Skeletal muscle satellite cell (primary cell): Measurements from ENCODE around the gene RPTOR.

ENCODE experiments used
- H3K27me3 ChIP-seq: 2 replicates; pipeline ENCODE4 v1.7.0; 2013; ENCODE audit warnings: low read length; ENCODE audit not compliant: control insufficient read depth, insufficient read depth
- H3K36me3 ChIP-seq: 2 replicates; pipeline ENCODE4 v1.7.0; 2013; ENCODE audit warnings: mild to moderate bottlenecking, control low read depth, low read length; ENCODE audit not compliant: insufficient read depth
- H3K4me1 ChIP-seq: 2 replicates; pipeline ENCODE4 v1.7.0; 2013; ENCODE audit warnings: low read length; ENCODE audit not compliant: control insufficient read depth, insufficient read depth
- H3K4me2 ChIP-seq: 2 replicates; pipeline ENCODE4 v1.7.0; 2013; ENCODE audit warnings: mild to moderate bottlenecking, low read length
- H3K4me3 ChIP-seq: 2 replicates; pipeline ENCODE4 v1.7.0; 2013; ENCODE audit warnings: low read length
- H3K9ac ChIP-seq: 2 replicates; pipeline ENCODE4 v1.7.0; 2013; ENCODE audit warnings: mild to moderate bottlenecking, low read depth, low read length, moderate library complexity
- H3K9me3 ChIP-seq: replicated peaks from 2 replicates; pipeline ENCODE4 v1.7.0; 2013; ENCODE audit warnings: mild to moderate bottlenecking, control low read depth, low read length

RPTOR gene

GRCh38 chr17:80644536-80644935, 99.9 kb downstream of the RPTOR start:
- no peak overlapping the region for H3K4me3 ChIP-seq
- no peaks in the 10 kb centered on the region for H3K27me3 ChIP-seq
- H3K9me3 ChIP-seq, result no peaks in the 10 kb centered on the region
- peaks cover 24% of the 10 kb centered on the region for H3K4me1 ChIP-seq
- no peak overlapping the region for H3K4me2 ChIP-seq
- H3K36me3 ChIP-seq, result peaks cover 3% of the 10 kb centered on the region
- H3K9ac ChIP-seq, result no peak overlapping the region

GRCh38 chr17:80645706-80646325, 101.2 kb downstream of the RPTOR start:
- no peak overlapping the region for H3K9ac ChIP-seq
- no peaks in the 10 kb centered on the region for H3K9me3 ChIP-seq
- H3K27me3 ChIP-seq, result no peaks in the 10 kb centered on the region
- no peak overlapping the region for H3K4me3 ChIP-seq
- peaks cover 37% of the 10 kb centered on the region for H3K4me1 ChIP-seq
- no peak overlapping the region for H3K4me2 ChIP-seq
- peaks cover 2% of the 10 kb centered on the region for H3K36me3 ChIP-seq

- no peaks in the 10 kb centered on the region for H3K27me3 ChIP-seq
- H3K4me1 ChIP-seq, result peaks cover 37% of the 10 kb centered on the region
- no peak overlapping the region for H3K4me3 ChIP-seq
- H3K9ac ChIP-seq, result no peak overlapping the region
- no peaks in the 10 kb centered on the region for H3K9me3 ChIP-seq
- H3K36me3 ChIP-seq, result no peaks in the 10 kb centered on the region
- H3K4me2 ChIP-seq, result no peak overlapping the region
These were observed 101.7 kb downstream of the RPTOR start for GRCh38 chr17:80646328-80646727.

DNA sequence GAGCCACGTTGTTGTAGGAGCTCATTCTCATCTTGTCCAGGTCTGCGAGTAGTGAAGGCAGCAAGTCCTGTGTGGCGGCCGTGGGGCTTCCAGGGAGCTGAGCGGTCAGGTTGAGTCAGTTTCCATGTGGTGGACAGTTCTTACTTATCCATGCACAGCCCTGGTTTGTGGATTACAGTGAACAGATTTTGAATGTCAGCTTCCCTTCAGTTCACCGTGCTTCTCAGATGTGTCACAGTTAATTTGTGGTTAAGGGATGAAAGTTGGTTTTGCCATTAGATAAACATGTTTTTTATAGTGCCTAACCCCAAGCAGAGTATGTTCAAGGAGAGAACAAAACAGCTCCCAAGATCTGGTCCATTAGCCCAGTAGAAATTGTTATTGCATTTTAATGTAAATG, 103.1 kb downstream of the RPTOR start:
- peak overlapping the region; percentile 37 for H3K4me2 ChIP-seq
- H3K4me3 ChIP-seq, result no peak overlapping the region
- no peaks in the 10 kb centered on the region for H3K36me3 ChIP-seq
- no peak overlapping the region for H3K9ac ChIP-seq
- no peaks in the 10 kb centered on the region for H3K27me3 ChIP-seq
- peaks cover 44% of the 10 kb centered on the region for H3K4me1 ChIP-seq
- no peaks in the 10 kb centered on the region for H3K9me3 ChIP-seq

DNA sequence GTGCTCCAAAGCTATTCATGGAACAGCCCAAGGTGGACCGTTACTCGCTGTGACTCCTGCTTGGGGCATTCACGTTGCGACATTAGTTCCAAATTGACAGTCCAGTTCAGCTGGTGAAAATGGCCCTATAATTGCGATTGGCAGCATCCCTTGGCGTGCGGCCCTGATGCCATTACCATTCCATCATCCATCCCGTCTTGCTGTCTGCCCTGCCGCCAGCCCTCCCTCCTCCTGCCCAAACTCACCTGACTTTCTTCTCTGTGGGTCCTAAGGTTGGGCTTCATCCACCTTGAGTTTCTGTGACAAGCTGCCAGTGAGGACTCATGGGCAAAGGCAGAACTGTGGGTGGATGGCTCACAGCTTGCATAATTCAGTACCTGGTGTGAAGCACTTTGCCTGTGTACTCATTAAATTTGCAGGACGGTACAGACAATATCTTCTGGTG, 104.6 kb downstream of the RPTOR start:
- Histone ChIP-seq H3K36me3 (no peaks in the 10 kb centered on the region), H3K4me3 (no peak overlapping the region), H3K9me3 (no peaks in the 10 kb centered on the region), H3K9ac (peak overlapping the region; percentile 19), H3K27me3 (no peaks in the 10 kb centered on the region), H3K4me2 (peak overlapping the region; percentile 68), H3K4me1 (peaks cover 49% of the 10 kb centered on the region)

DNA sequence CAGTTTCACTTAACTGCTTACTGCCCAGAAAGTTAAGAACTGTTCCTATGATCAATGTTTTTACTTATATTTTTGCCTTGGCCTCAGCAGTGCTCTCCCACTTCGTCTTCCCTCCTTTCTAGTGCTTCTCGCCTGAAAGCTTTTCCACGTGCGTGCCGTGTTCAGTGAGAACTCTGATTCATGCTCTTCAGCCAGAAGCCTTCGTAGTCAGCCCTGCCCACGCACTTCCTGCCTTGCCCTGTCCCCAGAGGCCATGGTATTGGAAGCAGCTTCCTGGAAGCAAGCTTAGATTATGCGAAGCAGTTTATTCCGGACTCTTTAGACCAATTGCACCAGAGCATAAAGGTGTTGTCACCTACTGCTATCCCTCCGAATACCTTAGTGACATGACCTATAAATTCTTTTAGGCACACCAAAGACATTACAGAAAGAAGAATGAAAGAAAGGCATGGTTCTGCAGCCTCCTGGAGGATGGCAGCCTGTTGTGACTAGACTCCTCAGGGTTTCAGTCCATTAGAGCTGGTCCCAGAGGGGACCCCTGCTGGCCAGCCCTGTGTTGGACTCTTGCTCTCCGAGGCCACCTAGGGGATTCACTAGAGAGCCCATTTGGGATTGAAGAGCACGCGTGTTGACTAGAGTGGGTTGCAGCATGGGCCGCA, 105.2 kb downstream of the RPTOR start:
- peak overlapping the region; percentile 51 for H3K9ac ChIP-seq
- no peaks in the 10 kb centered on the region for H3K9me3 ChIP-seq
- H3K4me1 ChIP-seq, result peaks cover 49% of the 10 kb centered on the region
- peak overlapping the region; percentile 68 for H3K4me2 ChIP-seq
- H3K36me3 ChIP-seq, result no peaks in the 10 kb centered on the region
- peak overlapping the region; percentile 47 for H3K4me3 ChIP-seq
- no peaks in the 10 kb centered on the region for H3K27me3 ChIP-seq

DNA sequence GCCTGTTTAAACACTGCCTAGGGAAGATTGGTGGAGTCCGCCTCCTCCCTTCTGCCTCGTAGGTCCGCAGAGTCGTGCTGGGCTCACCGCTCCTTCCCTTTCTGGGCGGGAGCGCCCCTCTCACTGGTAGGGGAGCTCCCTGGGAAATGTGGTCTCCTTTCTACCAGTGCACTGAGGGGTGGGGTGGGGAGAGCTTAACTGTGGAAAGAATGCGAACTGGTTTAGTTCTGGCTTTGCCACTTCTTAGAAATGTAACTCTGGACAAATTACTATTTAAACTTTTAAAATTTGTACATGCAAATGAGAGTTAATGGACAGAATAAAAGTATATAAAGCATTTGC, 105.7 kb downstream of the RPTOR start:
- Histone ChIP-seq H3K9me3 (no peaks in the 10 kb centered on the region), H3K9ac (peak overlapping the region; percentile 51), H3K4me1 (peaks cover 49% of the 10 kb centered on the region), H3K4me3 (peak overlapping the region; percentile 47), H3K27me3 (no peaks in the 10 kb centered on the region), H3K36me3 (no peaks in the 10 kb centered on the region), H3K4me2 (peak overlapping the region; percentile 68)

DNA sequence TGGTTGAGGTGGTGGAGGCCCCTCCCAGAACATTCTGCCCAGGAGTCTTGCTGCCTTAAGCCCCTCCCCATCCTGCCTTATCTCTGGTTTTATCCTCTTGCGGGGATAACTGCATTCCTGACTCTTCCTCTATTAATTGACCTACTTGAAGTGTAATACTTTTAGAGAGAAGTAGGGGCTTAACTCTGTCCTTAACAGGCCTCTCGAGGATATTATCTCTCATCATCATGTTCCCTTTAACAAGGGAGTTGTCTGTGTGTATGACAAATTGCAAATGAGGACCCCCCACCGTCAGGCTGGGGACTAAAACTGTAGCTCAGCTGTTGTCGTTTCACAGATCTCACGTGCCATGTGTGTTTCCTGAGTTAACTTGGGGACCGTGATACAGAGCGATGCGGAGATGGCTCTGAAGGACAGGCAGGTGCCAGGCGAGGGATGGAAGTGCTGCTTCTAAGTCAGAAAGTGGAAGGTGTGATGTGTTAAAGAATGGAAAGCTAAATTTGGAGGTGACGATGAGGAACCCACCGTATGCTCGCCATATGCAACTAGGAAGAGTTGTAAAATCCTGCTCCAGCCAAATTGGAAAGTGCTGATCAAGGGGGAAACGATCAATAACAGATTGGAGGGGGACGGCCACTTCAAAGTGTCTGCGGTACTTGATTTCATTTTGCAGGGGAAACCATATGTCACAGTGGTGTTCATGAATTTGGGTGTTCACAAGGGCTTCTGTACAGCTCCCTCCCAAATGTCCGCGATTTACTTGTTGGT, 106.3 kb downstream of the RPTOR start:
- no peak overlapping the region for H3K4me2 ChIP-seq

DNA sequence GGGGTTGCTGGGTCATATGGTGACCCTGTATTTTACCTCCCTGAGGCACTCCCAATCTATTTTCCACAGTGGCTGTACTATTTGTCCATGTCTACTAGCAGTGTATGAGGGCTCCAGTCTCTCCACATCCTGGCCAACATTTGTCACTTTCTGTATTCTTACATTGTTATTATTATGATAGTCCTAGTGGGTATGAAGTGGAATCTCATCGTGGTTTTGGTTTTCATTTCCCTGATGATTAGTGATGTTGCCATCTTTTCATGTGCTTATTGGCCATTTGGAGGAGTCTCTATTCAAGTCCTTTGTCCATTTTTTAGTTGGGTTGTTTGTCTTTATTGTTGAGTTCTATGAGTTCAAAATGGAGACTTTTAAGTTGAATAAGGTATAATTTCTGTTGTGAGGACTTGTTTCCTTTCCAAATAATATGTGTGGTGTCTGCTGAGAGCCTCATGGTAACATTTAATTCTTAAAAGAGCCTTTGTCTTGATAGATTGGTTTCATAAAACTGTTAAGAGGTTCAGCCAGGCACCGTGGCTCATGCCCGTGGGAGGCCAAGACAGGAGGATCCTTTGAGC, 108.2 kb downstream of the RPTOR start:
- Histone ChIP-seq H3K27me3 (no peaks in the 10 kb centered on the region), H3K9me3 (no peaks in the 10 kb centered on the region), H3K4me2 (no peak overlapping the region), H3K4me1 (peaks cover 41% of the 10 kb centered on the region), H3K36me3 (no peaks in the 10 kb centered on the region), H3K9ac (no peak overlapping the region), H3K4me3 (no peak overlapping the region)

More for the DNA sequence above, 106.3 kb downstream of the RPTOR start:
- Histone ChIP-seq H3K36me3 (no peaks in the 10 kb centered on the region), H3K9ac (no peak overlapping the region), H3K27me3 (no peaks in the 10 kb centered on the region), H3K9me3 (no peaks in the 10 kb centered on the region), H3K4me1 (peaks cover 49% of the 10 kb centered on the region), H3K4me3 (no peak overlapping the region)

DNA sequence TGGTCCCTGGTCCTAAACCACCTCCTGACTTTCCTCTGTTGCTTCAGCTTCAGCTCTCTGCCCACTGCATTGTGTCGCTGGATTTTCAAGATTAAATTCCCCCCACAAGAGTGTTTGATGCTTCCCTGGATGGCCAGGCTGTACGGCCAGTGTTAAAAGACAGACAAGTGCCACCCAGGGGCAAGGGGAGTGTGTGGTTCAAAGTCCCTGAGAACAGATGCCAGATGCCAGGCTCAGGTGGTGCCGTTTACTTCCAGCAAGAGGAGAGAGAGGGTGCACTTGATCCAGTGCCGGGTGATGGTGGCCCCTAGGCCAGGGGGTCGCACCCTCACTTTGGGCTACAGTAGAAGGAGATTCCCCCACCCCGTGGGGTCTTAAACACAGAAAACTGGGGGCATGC, 109.2 kb downstream of the RPTOR start:
- H3K27me3 ChIP-seq, result no peaks in the 10 kb centered on the region
- no peak overlapping the region for H3K4me3 ChIP-seq
- H3K36me3 ChIP-seq, result no peaks in the 10 kb centered on the region
- no peaks in the 10 kb centered on the region for H3K9me3 ChIP-seq
- H3K4me1 ChIP-seq, result peaks cover 31% of the 10 kb centered on the region
- no peak overlapping the region for H3K4me2 ChIP-seq
- H3K9ac ChIP-seq, result no peak overlapping the region

GRCh38 chr17:80655608-80656007, 111.0 kb downstream of the RPTOR start:
- H3K4me1 ChIP-seq, result peaks cover 14% of the 10 kb centered on the region

More at GRCh38 chr17:80655608-80656007, 111.0 kb downstream of the RPTOR start:
- Histone ChIP-seq H3K9me3 (no peaks in the 10 kb centered on the region), H3K27me3 (no peaks in the 10 kb centered on the region), H3K9ac (no peak overlapping the region), H3K4me3 (no peak overlapping the region), H3K36me3 (no peaks in the 10 kb centered on the region), H3K4me2 (no peak overlapping the region)
